HG02798 (cell line): ENCODE results near the gene HNRNPF.
"Not testable (repeated sequence)": the region's sequence is repeated elsewhere in the genome, so short reads cannot be mapped to it uniquely, and the experiment has no call there.

ENCODE experiments used
- ATAC-seq: cut with Tn5 transposase; IDR thresholded peaks from one replicate; pipeline ENCODE4 v1.9.1; 2021; ENCODE audit warnings: mild to moderate bottlenecking; ENCODE audit not compliant: unreplicated experiment, poor library complexity

Gene HNRNPF

GRCh38 chr10:43399320-43400310 is 9.4 kb downstream of the HNRNPF start:
- ATAC-seq = no peak

DNA sequence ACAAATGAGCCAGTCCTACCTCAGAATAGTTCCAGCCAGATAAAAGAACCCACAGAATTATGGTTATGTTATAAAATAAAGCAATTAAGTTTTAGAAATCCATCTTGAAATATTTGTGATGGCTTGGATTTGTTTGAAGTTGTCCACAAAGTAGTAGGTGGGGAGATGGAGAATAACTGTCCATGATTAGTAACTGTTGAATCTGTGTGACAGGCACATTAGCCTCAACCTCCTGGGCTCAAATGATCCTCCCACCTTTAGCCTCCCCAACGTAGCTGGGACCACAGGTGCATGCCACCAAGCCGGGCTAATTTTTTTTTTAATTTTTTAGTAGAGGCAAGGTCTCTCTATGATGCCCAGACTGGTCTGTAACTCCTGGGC is 10.1 kb downstream of the HNRNPF start:
- no peak for ATAC-seq

- ATAC-seq = peak; percentile 85
These were observed 11.9 kb downstream of the HNRNPF start for GRCh38 chr10:43396928-43397624.

- ATAC-seq = peak; percentile 61
These were observed 12.7 kb downstream of the HNRNPF start for GRCh38 chr10:43396061-43396927.

GRCh38 chr10:43395571-43396060 is 13.4 kb downstream of the HNRNPF start:
- ATAC-seq = no peak

- no peak for ATAC-seq
These were observed 14.1 kb downstream of the HNRNPF start for GRCh38 chr10:43394868-43395267.

GRCh38 chr10:43393606-43394360 is 15.2 kb downstream of the HNRNPF start:
- no peak for ATAC-seq

DNA sequence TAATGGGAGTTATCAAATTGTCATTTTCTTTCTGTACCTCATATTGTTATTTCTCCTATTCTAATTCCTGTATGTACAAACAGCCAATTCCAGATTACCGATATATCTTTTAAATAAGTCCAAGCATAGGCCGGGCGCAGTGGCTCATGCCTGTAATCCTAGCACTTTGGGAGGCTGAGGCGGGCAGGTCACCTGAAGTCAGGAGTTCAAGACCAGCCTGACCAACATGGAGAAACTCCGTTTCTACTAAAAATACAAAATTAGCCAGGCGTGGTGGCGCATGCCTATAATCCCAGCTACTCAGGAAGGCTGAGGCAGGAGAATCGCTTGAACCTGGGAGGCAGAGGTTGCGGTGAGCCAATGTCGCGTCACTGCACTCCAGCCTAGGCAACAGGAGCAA is 15.8 kb downstream of the HNRNPF start:
- ATAC-seq = not testable (repeated sequence)

DNA sequence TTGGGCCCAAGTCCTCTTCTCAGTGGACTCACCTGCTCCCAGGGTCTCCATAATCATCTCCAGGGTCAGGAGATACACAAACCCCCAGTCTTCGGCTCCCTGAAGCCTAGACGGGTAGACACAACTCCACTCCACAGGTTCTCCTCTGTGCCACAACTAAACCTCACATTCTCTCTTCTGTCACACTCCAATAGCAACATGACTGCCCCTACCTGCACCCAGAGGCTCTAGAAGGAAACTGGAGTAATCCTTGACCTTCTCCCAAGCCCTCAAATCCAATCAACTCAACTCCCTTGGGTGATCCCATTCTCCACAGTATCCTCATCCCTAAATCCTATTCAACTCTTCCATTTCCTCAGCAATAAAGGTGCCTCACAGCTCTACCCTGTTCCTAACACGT is 16.2 kb downstream of the HNRNPF start:
- no peak for ATAC-seq

GRCh38 chr10:43391496-43391895 is 17.5 kb downstream of the HNRNPF start:
- no peak for ATAC-seq

GRCh38 chr10:43390759-43391158 is 18.2 kb downstream of the HNRNPF start:
- no peak for ATAC-seq

DNA sequence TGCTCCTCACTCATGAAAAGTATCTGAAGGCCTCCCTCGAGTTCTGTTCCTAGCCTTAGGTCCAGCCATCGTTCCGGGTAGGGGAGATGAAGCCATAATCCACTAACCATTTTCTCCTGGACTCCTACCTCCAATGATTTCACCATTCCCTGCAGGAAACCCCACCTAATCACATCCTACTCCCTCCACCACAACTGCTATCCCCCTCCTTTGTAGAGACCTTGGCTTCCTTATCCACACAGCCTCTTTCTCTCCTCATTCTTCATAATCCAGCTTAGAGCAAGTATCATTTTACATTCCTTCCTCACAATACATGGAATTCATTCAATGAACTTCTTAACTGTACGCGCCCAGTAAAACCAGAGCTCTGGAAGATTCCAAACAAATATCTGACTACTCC is 18.7 kb downstream of the HNRNPF start:
- ATAC-seq = no peak

- no peak for ATAC-seq
These were observed 19.1 kb downstream of the HNRNPF start for GRCh38 chr10:43389867-43390266.

DNA sequence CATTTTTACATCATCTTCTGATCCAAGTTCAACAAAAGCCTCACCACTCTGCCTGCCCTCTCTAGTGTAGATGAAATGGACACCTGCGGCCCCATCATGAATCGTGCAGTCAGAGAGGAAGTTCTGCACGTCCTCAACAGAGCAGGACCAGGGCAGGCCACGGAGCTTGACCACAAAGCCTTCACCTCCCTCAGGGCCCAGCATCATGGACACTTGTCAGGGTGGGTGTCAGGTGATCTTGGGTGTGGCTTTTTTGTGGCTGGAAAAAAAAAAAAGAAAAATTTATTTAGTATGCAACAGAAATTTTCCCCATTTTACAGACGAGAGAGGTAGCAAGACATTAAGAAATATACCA is 21.3 kb downstream of the HNRNPF start:
- no peak for ATAC-seq

DNA sequence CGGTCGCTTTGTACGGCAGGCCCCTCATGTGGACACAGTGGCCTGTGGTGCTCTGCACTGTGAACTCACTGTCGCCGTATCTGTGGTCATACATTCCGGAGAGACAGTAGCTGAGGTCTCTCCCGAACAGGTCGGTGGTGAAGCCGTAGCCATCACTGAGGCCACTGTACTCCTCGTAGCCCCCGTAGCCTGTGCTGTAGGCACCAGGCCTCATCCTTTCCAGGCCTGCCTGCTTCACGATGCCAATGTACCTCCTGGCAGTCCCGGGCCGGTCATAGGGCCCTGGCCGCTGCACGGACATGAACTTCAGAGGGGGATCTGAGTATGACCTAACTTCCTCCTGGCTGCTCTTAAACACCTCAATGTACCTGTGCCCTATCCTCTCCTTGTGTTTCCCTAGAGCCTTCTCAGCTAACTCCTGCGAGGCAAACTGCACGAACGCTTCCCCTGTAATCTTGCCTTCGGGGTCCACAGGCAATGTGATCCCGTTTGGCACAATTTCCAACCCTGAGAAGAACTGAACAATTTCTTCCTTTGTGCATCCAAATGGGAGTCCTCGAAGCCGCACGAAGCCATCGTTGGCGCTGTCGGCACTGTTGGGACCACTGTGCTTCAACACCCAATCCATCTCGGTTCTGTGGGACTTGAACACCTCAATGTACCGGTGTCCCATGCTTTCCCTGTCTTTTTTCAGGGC is 21.9 kb downstream of the HNRNPF start:
- ATAC-seq = no peak

- no peak for ATAC-seq
These were observed 22.4 kb downstream of the HNRNPF start for GRCh38 chr10:43386549-43386948.

- ATAC-seq = no peak
These were observed 23.5 kb downstream of the HNRNPF start for GRCh38 chr10:43385412-43386004.

GRCh38 chr10:43384252-43385221 is 24.4 kb downstream of the HNRNPF start:
- no peak for ATAC-seq
